NCI-H526 (cell line): ENCODE measurements around the gene ACKR1.
A peak's percentile ranks its signal among the peaks of the same experiment; 100 is the strongest.

ENCODE experiments used
- DNase-seq, 2 experiments: peaks; one replicate each; lab custom pipeline; 2025; lab: John Stamatoyannopoulos, UW

The ACKR1 gene

GRCh38 chr1:159187647-159188374, 16.9 kb upstream of the ACKR1 start:
- DNase-seq, result no peak

GRCh38 chr1:159188375-159188788, 16.3 kb upstream of the ACKR1 start:
- peak; percentile 74 to 95 for DNase-seq

- DNase-seq, result no peak
Measured at GRCh38 chr1:159190441-159190840, 14.2 kb upstream of the ACKR1 start.

GRCh38 chr1:159196543-159196942, 8.1 kb upstream of the ACKR1 start:
- no peak for DNase-seq

- peak; percentile 78 to 93 for DNase-seq
Measured at GRCh38 chr1:159197561-159198557, 6.8 kb upstream of the ACKR1 start.

GRCh38 chr1:159199901-159200300, 4.8 kb upstream of the ACKR1 start:
- DNase-seq, result no peak

GRCh38 chr1:159200769-159201168, 3.9 kb upstream of the ACKR1 start:
- DNase-seq, result no peak

GRCh38 chr1:159201642-159202041, 3.0 kb upstream of the ACKR1 start:
- DNase-seq, result no peak

GRCh38 chr1:159203610-159204009, 1.1 kb upstream of the ACKR1 start:
- no peak for DNase-seq

- peak in 1 of 2 experiments; percentile 68 for DNase-seq
Measured at GRCh38 chr1:159205225-159205624, 550 bp downstream of the ACKR1 start.

- no peak for DNase-seq
Measured at GRCh38 chr1:159206110-159206509, 1.4 kb downstream of the ACKR1 start.

GRCh38 chr1:159207080-159207479, 2.4 kb downstream of the ACKR1 start:
- DNase-seq, result no peak

- DNase-seq, result no peak
Measured at GRCh38 chr1:159207774-159208173, 3.1 kb downstream of the ACKR1 start.

GRCh38 chr1:159208175-159208825, 3.6 kb downstream of the ACKR1 start:
- no peak for DNase-seq

- peak in 1 of 2 experiments; percentile 57 for DNase-seq
Measured at GRCh38 chr1:159209061-159209460, 4.4 kb downstream of the ACKR1 start.

GRCh38 chr1:159211331-159212136, 6.9 kb downstream of the ACKR1 start:
- peak; percentile 67 to 89 for DNase-seq

GRCh38 chr1:159212596-159212995, 7.9 kb downstream of the ACKR1 start:
- DNase-seq, result no peak

- DNase-seq, result peak; percentile 64 to 92
Measured at GRCh38 chr1:159214149-159214760, 9.6 kb downstream of the ACKR1 start.

GRCh38 chr1:159218649-159219636, 14.3 kb downstream of the ACKR1 start:
- DNase-seq, result peak; percentile 64 to 65
